Ovary (tissue), 3 donors: ENCODE measurements around the gene SLC12A9.

Experiments used
- CTCF ChIP-seq, 3 donors: fragments of 450-650 bp in 2 of 3; fragments of 200-600 bp in 1 of 3; IDR thresholded peaks; one replicate each; pipeline versions ENCODE4 v1.5.1 to v1.8.0; 2016 to 2022; ENCODE audit warnings: antibody characterized with exemption in 3 of 3, mild to moderate bottlenecking in 1 of 3
- POLR2A ChIP-seq: fragments of 450-650 bp; IDR thresholded peaks from one replicate; pipeline ENCODE4 v1.6.1; 2017; ENCODE audit warnings: antibody characterized with exemption, mild to moderate bottlenecking, moderate library complexity
- donor health status: DM: no; HTN: no; CAD: no.

- TF ChIP-seq POLR2A (no peak), CTCF (IDR thresholded peaks at IDR 0.05) (no peak)
Observed at GRCh38 chr7:100823534-100823933, 29.0 kb upstream of the SLC12A9 start.
